ELF-1 (cell line): ENCODE results near the gene MAPT.
"Not testable (repeated sequence)": the region's sequence is repeated elsewhere in the genome, so short reads cannot be mapped to it uniquely, and the experiment has no call there.

Experiments
- DNase-seq: peaks from one replicate; pipeline ENCODE4 v3.0.0-alpha.2; 2016; ENCODE audit warnings: low read depth, low spot score

The MAPT gene

GRCh38 chr17:46009681-46010596 is 115.6 kb downstream of the MAPT start:
- DNase-seq = no peak

- no peak for DNase-seq
These were observed 116.3 kb downstream of the MAPT start for GRCh38 chr17:46010597-46011186.

GRCh38 chr17:46011711-46012505 is 117.6 kb downstream of the MAPT start:
- peak; percentile 56 for DNase-seq

- DNase-seq = no peak
These were observed 118.2 kb downstream of the MAPT start for GRCh38 chr17:46012506-46013079.

GRCh38 chr17:46013127-46013501 is 118.8 kb downstream of the MAPT start:
- DNase-seq = peak; percentile 23

GRCh38 chr17:46013502-46014165 is 119.3 kb downstream of the MAPT start:
- peak; percentile 24 for DNase-seq

GRCh38 chr17:46019408-46019925 is 125.1 kb downstream of the MAPT start:
- not testable (repeated sequence) for DNase-seq

- no peak for DNase-seq
These were observed 125.8 kb downstream of the MAPT start for GRCh38 chr17:46020023-46020761.

GRCh38 chr17:46020998-46021397 is 126.6 kb downstream of the MAPT start:
- DNase-seq = peak; percentile 37

- DNase-seq = not testable (repeated sequence)
These were observed 129.0 kb downstream of the MAPT start for GRCh38 chr17:46023366-46023765.

GRCh38 chr17:46023783-46024388 is 129.5 kb downstream of the MAPT start:
- DNase-seq = no peak

- DNase-seq = no peak
These were observed 130.2 kb downstream of the MAPT start for GRCh38 chr17:46024590-46024989.

GRCh38 chr17:46025060-46025459 is 130.7 kb downstream of the MAPT start:
- no peak for DNase-seq

- DNase-seq = no peak
These were observed 131.3 kb downstream of the MAPT start for GRCh38 chr17:46025510-46026165.

- peak; percentile 39 for DNase-seq
These were observed 132.1 kb downstream of the MAPT start for GRCh38 chr17:46026166-46027047.

GRCh38 chr17:46027048-46027975 is 133.0 kb downstream of the MAPT start:
- no peak for DNase-seq

GRCh38 chr17:46027976-46028325 is 133.6 kb downstream of the MAPT start:
- no peak for DNase-seq
